Heart left ventricle (tissue), 13 donors: ENCODE measurements around the gene SGF29.
"Not testable (repeated sequence)": the region's sequence is repeated elsewhere in the genome, so short reads cannot be mapped to it uniquely, and the experiment has no call there.

Experiments
- POLR2A ChIP-seq, 2 donors: fragments of 450-650 bp; IDR thresholded peaks; one replicate each; pipeline ENCODE4 v1.6.1; 2017; ENCODE audit warnings: antibody characterized with exemption in 2 of 2, mild to moderate bottlenecking in 2 of 2, moderate library complexity in 2 of 2
- TF ChIP-seq, protein P1 (sequence below), 12 donors: fragments of 200-600 bp; sonication (generic) in 4 of 12; IDR thresholded peaks; one replicate each; pipeline versions ENCODE4 v1.5.0 to v1.8.0; 2018 to 2022; ENCODE audit warnings: antibody characterized with exemption in 12 of 12, mild to moderate bottlenecking in 5 of 12
- donor health status: ischemic (EF 13 %, LVEDD 7.1; RV severe dilation, severe dysfunction).
- donor health status: DM: no; HTN: yes; CAD: no.
- donor health status: DM: no; HTN: no; CAD: no.
- donor health status: ischemic (EF 25% LVEDD 6.9; RV normal size, moderate dysfunction).
- donor health status: ischemic (EF 25% LVEDD 5.7; RV mildly dilated, moderate dysfunction).
- donor health status: ischemic (EF 35%, LVEDD 5.7; RV mildly dilated, moderate dysfunction).
- donor health status: nonischemic (EF 11% LVEDD 7.7; RV severe dilation, severe dysfunction).
- donor health status: DM: yes; HTN: yes; CAD: no.
- donor health status: PGD.
- donor health status: ischemic (EF 29% LVEDD 5.4; RV normal size, mild dysfunction).
- donor health status: nonischemic (EF 23%, LVEDD 6.1; RV moderate dilation, normal function).

DNA sequence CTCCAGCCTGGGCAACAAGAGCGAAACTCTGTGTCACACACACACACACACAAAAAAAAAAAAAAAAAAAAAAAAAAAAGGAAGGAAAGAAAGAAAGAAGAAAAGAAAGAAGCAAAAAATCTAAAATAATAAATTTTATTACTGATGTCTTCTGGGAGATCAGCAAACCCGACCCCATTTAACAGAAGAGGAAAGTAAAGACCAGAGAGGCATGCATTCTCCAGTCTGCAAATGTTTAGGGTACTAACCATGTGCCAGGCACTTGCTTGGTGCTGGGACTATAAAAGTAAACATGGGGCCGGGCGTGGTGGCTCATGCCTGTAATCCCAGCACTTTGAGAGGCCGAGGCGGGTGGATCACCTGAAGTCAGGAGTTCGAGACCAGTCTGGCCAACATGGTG is 7.8 kb upstream of the SGF29 start:
- TF ChIP-seq, protein P1, sequence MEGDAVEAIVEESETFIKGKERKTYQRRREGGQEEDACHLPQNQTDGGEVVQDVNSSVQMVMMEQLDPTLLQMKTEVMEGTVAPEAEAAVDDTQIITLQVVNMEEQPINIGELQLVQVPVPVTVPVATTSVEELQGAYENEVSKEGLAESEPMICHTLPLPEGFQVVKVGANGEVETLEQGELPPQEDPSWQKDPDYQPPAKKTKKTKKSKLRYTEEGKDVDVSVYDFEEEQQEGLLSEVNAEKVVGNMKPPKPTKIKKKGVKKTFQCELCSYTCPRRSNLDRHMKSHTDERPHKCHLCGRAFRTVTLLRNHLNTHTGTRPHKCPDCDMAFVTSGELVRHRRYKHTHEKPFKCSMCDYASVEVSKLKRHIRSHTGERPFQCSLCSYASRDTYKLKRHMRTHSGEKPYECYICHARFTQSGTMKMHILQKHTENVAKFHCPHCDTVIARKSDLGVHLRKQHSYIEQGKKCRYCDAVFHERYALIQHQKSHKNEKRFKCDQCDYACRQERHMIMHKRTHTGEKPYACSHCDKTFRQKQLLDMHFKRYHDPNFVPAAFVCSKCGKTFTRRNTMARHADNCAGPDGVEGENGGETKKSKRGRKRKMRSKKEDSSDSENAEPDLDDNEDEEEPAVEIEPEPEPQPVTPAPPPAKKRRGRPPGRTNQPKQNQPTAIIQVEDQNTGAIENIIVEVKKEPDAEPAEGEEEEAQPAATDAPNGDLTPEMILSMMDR (IDR thresholded peaks at IDR 0.05), result not testable (repeated sequence)
- TF ChIP-seq POLR2A (IDR thresholded peaks at IDR 0.05), result not testable (repeated sequence)
